GM19372 (cell line): ENCODE data around the gene CYP19A1.
"Not testable (repeated sequence)": the region's sequence is repeated elsewhere in the genome, so short reads cannot be mapped to it uniquely, and the experiment has no call there.

Source experiments
- ATAC-seq: cut with Tn5 transposase; IDR thresholded peaks from one replicate; pipeline ENCODE4 v1.9.1; 2021; ENCODE audit warnings: mild to moderate bottlenecking, low read depth, moderate library complexity; ENCODE audit not compliant: unreplicated experiment

CYP19A1 gene

GRCh38 chr15:51267051-51267702 is 71.2 kb downstream of the CYP19A1 start:
- ATAC-seq: no peak

GRCh38 chr15:51266656-51267050 is 71.7 kb downstream of the CYP19A1 start:
- ATAC-seq: no peak

- no peak for ATAC-seq
These were observed 73.3 kb downstream of the CYP19A1 start for GRCh38 chr15:51265037-51265555.

- no peak for ATAC-seq
These were observed 74.7 kb downstream of the CYP19A1 start for GRCh38 chr15:51263726-51264125.

- ATAC-seq: no peak
These were observed 75.3 kb downstream of the CYP19A1 start for GRCh38 chr15:51263116-51263515.

GRCh38 chr15:51262463-51262862 is 75.9 kb downstream of the CYP19A1 start:
- no peak for ATAC-seq

GRCh38 chr15:51261113-51261512 is 77.3 kb downstream of the CYP19A1 start:
- not testable (repeated sequence) for ATAC-seq

- ATAC-seq: no peak
These were observed 78.2 kb downstream of the CYP19A1 start for GRCh38 chr15:51260202-51260601.

- ATAC-seq: no peak
These were observed 82.9 kb downstream of the CYP19A1 start for GRCh38 chr15:51255533-51255932.

GRCh38 chr15:51253366-51253765 is 85.0 kb downstream of the CYP19A1 start:
- no peak for ATAC-seq

GRCh38 chr15:51252671-51253070 is 85.7 kb downstream of the CYP19A1 start:
- ATAC-seq: no peak

GRCh38 chr15:51251556-51251955 is 86.8 kb downstream of the CYP19A1 start:
- no peak for ATAC-seq

- ATAC-seq: no peak
These were observed 88.0 kb downstream of the CYP19A1 start for GRCh38 chr15:51250217-51251011.

- no peak for ATAC-seq
These were observed 92.8 kb downstream of the CYP19A1 start for GRCh38 chr15:51245628-51246027.

GRCh38 chr15:51244423-51244869 is 94.0 kb downstream of the CYP19A1 start:
- no peak for ATAC-seq

- ATAC-seq: no peak
These were observed 94.6 kb downstream of the CYP19A1 start for GRCh38 chr15:51243774-51244173.

GRCh38 chr15:51240066-51240465 is 98.3 kb downstream of the CYP19A1 start:
- no peak for ATAC-seq

GRCh38 chr15:51237816-51238215 is 100.6 kb downstream of the CYP19A1 start:
- ATAC-seq: no peak

GRCh38 chr15:51234176-51234927 is 104.0 kb downstream of the CYP19A1 start:
- no peak for ATAC-seq

- no peak for ATAC-seq
These were observed 105.8 kb downstream of the CYP19A1 start for GRCh38 chr15:51232581-51232980.

- ATAC-seq: no peak
These were observed 108.5 kb downstream of the CYP19A1 start for GRCh38 chr15:51229907-51230330.
